SU-DHL-6 (cell line): ENCODE measurements around the gene HOXB7.

Source experiments
- H2AFZ ChIP-seq: fragments of 200-600 bp; sonication (generic); 2 replicates; pipeline ENCODE4 v1.6.1; 2014; ENCODE audit warnings: low read depth, mild to moderate bottlenecking, moderate library complexity, mixed read lengths, antibody characterized with exemption, low read length; ENCODE audit not compliant: severe bottlenecking
- H3F3A ChIP-seq: fragments of 200-600 bp; shearing (Covaris generic); 2 replicates; pipeline ENCODE4 v1.6.0; 2016; ENCODE audit warnings: antibody characterized with exemption, mild to moderate bottlenecking; ENCODE audit not compliant: insufficient read depth
- H3K27ac ChIP-seq: fragments of 200-600 bp; sonication (generic); 2 replicates; pipeline ENCODE4 v1.5.1; 2016; ENCODE audit warnings: low read depth, mild to moderate bottlenecking, low read length, moderate library complexity, mixed read lengths
- H3K27me3 ChIP-seq: fragments of 200-600 bp; sonication (generic), shearing (Covaris generic); 2 replicates; pipeline ENCODE4 v1.6.0; 2014; ENCODE audit warnings: mild to moderate bottlenecking, low read length
- H3K36me3 ChIP-seq: fragments of 200-600 bp; sonication (generic); 2 replicates; pipeline ENCODE4 v1.6.1; 2014; ENCODE audit warnings: mild to moderate bottlenecking, low read length, mixed read lengths
- H3K4me2 ChIP-seq: fragments of 300-600, 200-600 bp; shearing (Covaris generic), sonication (generic); 2 replicates; pipeline ENCODE4 v1.6.0; 2014; ENCODE audit warnings: low read length, low read depth, mild to moderate bottlenecking; ENCODE audit not compliant: poor library complexity, severe bottlenecking
- H3K4me3 ChIP-seq: fragments of 200-600 bp; sonication (generic); 2 replicates; pipeline ENCODE4 v1.5.1; 2014; ENCODE audit warnings: antibody characterized with exemption, low read length, mild to moderate bottlenecking, mixed read lengths; ENCODE audit not compliant: insufficient read depth, poor library complexity, severe bottlenecking
- H3K79me2 ChIP-seq: fragments of 200-600 bp; sonication (generic); 2 replicates; pipeline ENCODE4 v1.6.1; 2014; ENCODE audit warnings: mild to moderate bottlenecking, low read length, moderate library complexity; ENCODE audit not compliant: insufficient read depth
- H3K9ac ChIP-seq: fragments of 200-600 bp; sonication (generic); 2 replicates; pipeline ENCODE4 v1.7.0; 2014; ENCODE audit warnings: mild to moderate bottlenecking, low read length
- H3K9me2 ChIP-seq: fragments of 200-600 bp; sonication (generic); replicated peaks from 2 replicates; pipeline ENCODE4 v1.6.1; 2014; ENCODE audit warnings: low read length; ENCODE audit not compliant: insufficient read depth
- H3K9me3 ChIP-seq: fragments of 200-600 bp; sonication (generic); 2 replicates; pipeline ENCODE4 v1.6.1; 2014; ENCODE audit warnings: low read length, mixed read lengths; ENCODE audit not compliant: insufficient read depth
- H4K20me1 ChIP-seq: fragments of 200-600 bp; sonication (generic); 2 replicates; pipeline ENCODE4 v1.6.1; 2014; ENCODE audit warnings: low read depth, mild to moderate bottlenecking, antibody characterized with exemption, low read length, moderate library complexity, mixed read lengths
- EZH2phosphoT487 ChIP-seq: fragments of 200-600 bp; sonication (generic), shearing (Covaris generic); conservative IDR thresholded peaks from 2 replicates; pipeline ENCODE4 v1.6.1; 2018; ENCODE audit warnings: mild to moderate bottlenecking, antibody characterized with exemption, low read length, moderate library complexity, mixed read lengths
- TF ChIP-seq, protein P1 (sequence below): fragments of 200-600 bp; sonication (generic); IDR thresholded peaks from one replicate; pipeline ENCODE4 v1.5.1; 2017; ENCODE audit warnings: antibody characterized with exemption, mild to moderate bottlenecking, low read length, moderate library complexity; ENCODE audit not compliant: insufficient read depth, poor library complexity, severe bottlenecking

Gene HOXB7

DNA sequence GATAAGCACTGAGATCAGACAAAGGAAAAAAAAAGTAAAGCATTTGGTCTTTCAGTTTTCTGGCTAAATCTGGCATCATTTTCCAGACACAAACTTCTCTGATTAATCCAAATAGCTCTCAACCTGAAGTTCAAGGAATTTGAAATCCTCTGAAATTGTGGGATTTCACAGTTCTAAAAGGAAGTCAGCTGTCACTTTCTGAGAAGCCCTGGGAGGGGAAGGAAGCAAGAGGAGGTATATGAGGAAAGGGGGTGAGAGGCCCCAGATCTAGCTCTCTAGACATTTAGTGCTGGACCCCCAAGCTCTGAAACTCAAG is 32.8 kb upstream of the HOXB7 start:
- no peak overlapping the region for H3K4me2 ChIP-seq
- no peak overlapping the region for H3K9ac ChIP-seq
- no peaks in the 10 kb centered on the region for H3K27me3 ChIP-seq
- H3F3A ChIP-seq: no peaks in the 10 kb centered on the region
- H3K9me2 ChIP-seq: no peaks in the 10 kb centered on the region
- no peaks in the 10 kb centered on the region for H3K79me2 ChIP-seq
- H3K4me3 ChIP-seq: no peak overlapping the region
- H3K9me3 ChIP-seq: no peaks in the 10 kb centered on the region
- H4K20me1 ChIP-seq: no peaks in the 10 kb centered on the region
- TF ChIP-seq, protein P1, sequence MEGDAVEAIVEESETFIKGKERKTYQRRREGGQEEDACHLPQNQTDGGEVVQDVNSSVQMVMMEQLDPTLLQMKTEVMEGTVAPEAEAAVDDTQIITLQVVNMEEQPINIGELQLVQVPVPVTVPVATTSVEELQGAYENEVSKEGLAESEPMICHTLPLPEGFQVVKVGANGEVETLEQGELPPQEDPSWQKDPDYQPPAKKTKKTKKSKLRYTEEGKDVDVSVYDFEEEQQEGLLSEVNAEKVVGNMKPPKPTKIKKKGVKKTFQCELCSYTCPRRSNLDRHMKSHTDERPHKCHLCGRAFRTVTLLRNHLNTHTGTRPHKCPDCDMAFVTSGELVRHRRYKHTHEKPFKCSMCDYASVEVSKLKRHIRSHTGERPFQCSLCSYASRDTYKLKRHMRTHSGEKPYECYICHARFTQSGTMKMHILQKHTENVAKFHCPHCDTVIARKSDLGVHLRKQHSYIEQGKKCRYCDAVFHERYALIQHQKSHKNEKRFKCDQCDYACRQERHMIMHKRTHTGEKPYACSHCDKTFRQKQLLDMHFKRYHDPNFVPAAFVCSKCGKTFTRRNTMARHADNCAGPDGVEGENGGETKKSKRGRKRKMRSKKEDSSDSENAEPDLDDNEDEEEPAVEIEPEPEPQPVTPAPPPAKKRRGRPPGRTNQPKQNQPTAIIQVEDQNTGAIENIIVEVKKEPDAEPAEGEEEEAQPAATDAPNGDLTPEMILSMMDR: no peak
- no peak for TF ChIP-seq EZH2phosphoT487
- no peak overlapping the region for H2AFZ ChIP-seq
- H3K27ac ChIP-seq: no peak overlapping the region
- no peaks in the 10 kb centered on the region for H3K36me3 ChIP-seq

DNA sequence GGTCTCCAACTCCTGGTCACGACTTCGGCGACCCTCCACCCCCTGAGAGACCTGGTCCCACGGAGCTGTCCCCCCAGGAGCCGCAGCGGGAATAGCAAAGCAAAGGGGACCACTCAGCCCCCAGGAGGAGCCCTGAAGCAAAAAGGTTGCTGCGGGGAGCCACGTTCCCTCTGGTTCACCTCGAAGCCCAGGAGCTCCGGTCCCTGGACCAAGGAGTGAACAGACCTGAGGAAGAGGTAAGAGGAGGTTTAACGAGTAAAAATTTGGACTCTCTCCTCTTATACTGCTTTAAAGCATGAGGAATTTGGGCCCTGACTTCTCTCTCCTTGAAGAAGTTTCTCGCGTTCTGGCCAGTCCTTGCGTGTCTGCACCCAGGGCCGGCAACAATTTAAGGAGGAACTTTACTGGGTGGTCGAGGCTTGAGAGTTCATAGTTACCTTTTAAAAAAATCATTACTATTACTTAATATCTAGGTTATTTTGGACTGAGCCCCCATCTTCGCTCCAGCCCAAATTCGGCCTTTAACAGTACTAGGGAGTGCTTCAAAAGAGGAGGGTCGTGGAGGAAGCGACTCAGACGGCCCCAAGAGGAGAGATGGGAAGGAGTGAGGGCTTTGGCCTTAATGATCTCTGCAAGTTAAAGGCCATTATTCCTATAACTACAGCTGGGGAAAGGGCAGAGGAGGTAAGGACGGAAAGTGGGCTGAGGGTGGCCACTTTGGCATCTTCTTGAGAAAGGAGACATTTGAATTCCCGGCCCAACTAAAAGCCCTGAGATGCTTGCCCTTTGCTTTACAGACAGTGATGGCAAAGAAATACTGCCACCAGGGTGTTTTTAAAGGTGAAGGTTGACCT is 32.3 kb upstream of the HOXB7 start:
- TF ChIP-seq, protein P1: no peak
- no peak for TF ChIP-seq EZH2phosphoT487
- no peak overlapping the region for H3K4me2 ChIP-seq
- H3K4me3 ChIP-seq: no peak overlapping the region
- no peaks in the 10 kb centered on the region for H3F3A ChIP-seq
- H3K9me2 ChIP-seq: no peaks in the 10 kb centered on the region
- no peaks in the 10 kb centered on the region for H3K27me3 ChIP-seq
- H3K27ac ChIP-seq: no peak overlapping the region
- no peak overlapping the region for H3K9ac ChIP-seq
- H4K20me1 ChIP-seq: no peaks in the 10 kb centered on the region
- no peaks in the 10 kb centered on the region for H3K9me3 ChIP-seq
- H3K79me2 ChIP-seq: no peaks in the 10 kb centered on the region
- H2AFZ ChIP-seq: no peak overlapping the region
- no peaks in the 10 kb centered on the region for H3K36me3 ChIP-seq

DNA sequence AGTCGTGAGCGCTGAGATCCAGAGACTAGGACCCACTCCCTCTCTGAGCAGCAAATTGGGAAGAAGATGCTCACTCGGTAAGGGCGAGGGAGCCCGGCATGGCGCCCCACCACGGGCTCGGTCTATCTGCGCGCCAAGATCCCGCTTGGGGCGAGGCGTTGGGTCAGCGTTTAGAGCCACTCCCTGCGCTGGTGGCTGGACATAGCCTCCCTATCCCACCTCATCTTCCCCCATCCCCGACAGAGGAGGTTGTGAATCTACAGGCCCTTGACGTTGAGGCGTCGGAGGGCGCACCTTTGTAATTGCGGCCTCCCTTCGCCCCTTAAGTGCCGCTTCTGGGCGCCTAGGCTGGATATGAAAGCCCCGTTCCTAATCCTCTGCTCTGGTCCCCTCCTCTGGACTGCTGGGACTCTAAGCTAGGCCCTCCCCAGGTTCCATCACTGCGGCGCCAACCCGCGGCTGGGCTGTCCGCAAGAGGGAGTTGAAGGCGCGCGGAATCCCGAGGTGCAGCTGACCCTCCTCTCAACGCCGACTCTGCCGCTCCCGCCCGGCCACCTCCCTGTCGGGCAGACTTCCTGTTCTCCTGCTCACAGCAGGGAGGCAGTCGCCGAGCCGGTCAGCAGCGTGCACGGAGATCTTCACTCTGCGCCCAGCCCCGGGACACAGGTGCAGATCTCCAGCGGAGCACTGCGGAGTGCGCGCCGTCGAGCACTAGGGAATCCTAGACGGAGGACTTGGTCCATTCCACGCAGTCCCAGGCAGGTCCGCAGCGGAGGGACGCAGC is 31.4 kb upstream of the HOXB7 start:
- Histone ChIP-seq H3K27ac (no peak overlapping the region), H2AFZ (no peak overlapping the region), H3K4me3 (no peak overlapping the region), H3K79me2 (no peaks in the 10 kb centered on the region), H3K9me3 (no peaks in the 10 kb centered on the region), H3K36me3 (no peaks in the 10 kb centered on the region), H3K4me2 (no peak overlapping the region), H3K27me3 (no peaks in the 10 kb centered on the region), H3K9ac (no peak overlapping the region), H4K20me1 (no peaks in the 10 kb centered on the region), H3F3A (no peaks in the 10 kb centered on the region), H3K9me2 (no peaks in the 10 kb centered on the region)
- TF ChIP-seq, protein P1: no peak
- TF ChIP-seq EZH2phosphoT487: no peak
